ENCODE data around the gene REM1.

REM1 gene

GRCh38 chr20:31476643-31477215 lies 1.6 kb downstream of the REM1 start:
- TF ChIP-seq FOXP2 (optimal IDR thresholded peaks at IDR 0.05; ENCODE audit: borderline replicate concordance, extremely low read depth, extremely low read length, insufficient read depth) (no peak), REST (IDR thresholded peaks at IDR 0.05; ENCODE audit: insufficient read depth in 1 of 2, low read depth in 2 of 2, low read length in 2 of 2) (no peak), TAF1 (IDR thresholded peaks at IDR 0.05; ENCODE audit: borderline replicate concordance, insufficient read depth, low read length) (no peak), POLR2AphosphoS5 (IDR thresholded peaks at IDR 0.05; ENCODE audit: low read depth, low read length) (no peak), SIN3A (IDR thresholded peaks at IDR 0.05; ENCODE audit: borderline replicate concordance, insufficient read depth, low read length) (no peak)

- no peak for TF ChIP-seq TAF1 (IDR thresholded peaks at IDR 0.05; ENCODE audit: borderline replicate concordance, insufficient read depth, low read length)
- no peak for TF ChIP-seq SIN3A (IDR thresholded peaks at IDR 0.05; ENCODE audit: borderline replicate concordance, insufficient read depth, low read length)
- no peak for TF ChIP-seq FOXP2 (optimal IDR thresholded peaks at IDR 0.05; ENCODE audit: borderline replicate concordance, extremely low read depth, extremely low read length, insufficient read depth)
- no peak for TF ChIP-seq POLR2AphosphoS5 (IDR thresholded peaks at IDR 0.05; ENCODE audit: low read depth, low read length)
- TF ChIP-seq REST (IDR thresholded peaks at IDR 0.05; ENCODE audit: insufficient read depth in 1 of 2, low read depth in 2 of 2, low read length in 2 of 2): no peak
These were observed 8.9 kb downstream of the REM1 start for GRCh38 chr20:31484001-31484400.

GRCh38 chr20:31485450-31486339 lies 10.6 kb downstream of the REM1 start:
- TF ChIP-seq POLR2AphosphoS5 (IDR thresholded peaks at IDR 0.05; ENCODE audit: low read depth, low read length) (no peak), REST (IDR thresholded peaks at IDR 0.05; ENCODE audit: insufficient read depth in 1 of 2, low read depth in 2 of 2, low read length in 2 of 2) (no peak), TAF1 (IDR thresholded peaks at IDR 0.05; ENCODE audit: borderline replicate concordance, insufficient read depth, low read length) (no peak), SIN3A (IDR thresholded peaks at IDR 0.05; ENCODE audit: borderline replicate concordance, insufficient read depth, low read length) (no peak), FOXP2 (optimal IDR thresholded peaks at IDR 0.05; ENCODE audit: borderline replicate concordance, extremely low read depth, extremely low read length, insufficient read depth) (no peak)

- no peak for TF ChIP-seq FOXP2 (optimal IDR thresholded peaks at IDR 0.05; ENCODE audit: borderline replicate concordance, extremely low read depth, extremely low read length, insufficient read depth)
- TF ChIP-seq REST (IDR thresholded peaks at IDR 0.05; ENCODE audit: insufficient read depth in 1 of 2, low read depth in 2 of 2, low read length in 2 of 2): no peak
- TF ChIP-seq TAF1 (IDR thresholded peaks at IDR 0.05; ENCODE audit: borderline replicate concordance, insufficient read depth, low read length): no peak
- TF ChIP-seq POLR2AphosphoS5 (IDR thresholded peaks at IDR 0.05; ENCODE audit: low read depth, low read length): no peak
- no peak for TF ChIP-seq SIN3A (IDR thresholded peaks at IDR 0.05; ENCODE audit: borderline replicate concordance, insufficient read depth, low read length)
These were observed 13.0 kb downstream of the REM1 start for GRCh38 chr20:31488115-31488514.

Measured in PFSK-1 (cell line).